CD1c-positive myeloid dendritic cell (primary cell): ENCODE results near the gene ALS2CL.

Experiments
- DNase-seq: peaks from one replicate; pipeline ENCODE4 v3.0.0-alpha.2; 2016; ENCODE audit errors: extremely low spot score

ALS2CL gene

DNA sequence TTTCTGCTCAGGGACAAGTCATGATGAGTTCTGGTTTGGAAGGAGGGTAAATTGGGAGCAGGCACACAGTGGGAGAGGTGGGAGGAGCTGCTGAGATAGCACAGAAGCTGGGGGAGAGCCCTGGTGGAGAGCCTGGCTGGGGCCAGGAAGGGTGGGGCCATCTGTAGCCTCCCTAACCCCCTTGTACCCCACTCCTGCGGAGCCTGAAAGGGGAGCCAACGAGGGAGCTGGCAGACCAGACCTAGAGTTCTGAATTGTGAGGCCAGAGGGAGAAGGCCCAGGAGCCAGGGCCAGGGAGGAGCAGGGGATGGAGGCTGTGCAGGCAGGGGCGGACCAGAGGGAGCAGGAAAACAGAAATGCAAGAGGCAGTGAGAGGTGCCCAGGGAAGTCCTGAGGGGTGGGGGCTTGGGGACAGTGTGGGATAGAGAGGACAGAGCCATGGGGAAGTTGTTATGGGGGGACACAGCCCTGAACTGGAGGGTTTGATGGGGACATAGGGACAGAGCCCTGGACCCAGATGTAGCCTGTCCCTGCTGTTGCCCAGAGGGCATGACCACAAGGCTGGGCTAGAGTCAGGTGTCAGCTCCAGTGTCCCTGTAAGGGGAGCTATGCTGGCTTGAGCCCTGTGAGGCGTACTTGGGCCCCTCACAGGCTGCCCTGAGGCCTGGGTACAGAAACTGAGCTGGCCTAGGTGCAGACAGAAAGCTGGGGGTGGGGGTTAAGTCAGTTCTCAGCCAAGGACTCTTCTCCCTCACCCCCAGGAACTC is 8.9 kb upstream of the ALS2CL start:
- DNase-seq, result no peak

DNA sequence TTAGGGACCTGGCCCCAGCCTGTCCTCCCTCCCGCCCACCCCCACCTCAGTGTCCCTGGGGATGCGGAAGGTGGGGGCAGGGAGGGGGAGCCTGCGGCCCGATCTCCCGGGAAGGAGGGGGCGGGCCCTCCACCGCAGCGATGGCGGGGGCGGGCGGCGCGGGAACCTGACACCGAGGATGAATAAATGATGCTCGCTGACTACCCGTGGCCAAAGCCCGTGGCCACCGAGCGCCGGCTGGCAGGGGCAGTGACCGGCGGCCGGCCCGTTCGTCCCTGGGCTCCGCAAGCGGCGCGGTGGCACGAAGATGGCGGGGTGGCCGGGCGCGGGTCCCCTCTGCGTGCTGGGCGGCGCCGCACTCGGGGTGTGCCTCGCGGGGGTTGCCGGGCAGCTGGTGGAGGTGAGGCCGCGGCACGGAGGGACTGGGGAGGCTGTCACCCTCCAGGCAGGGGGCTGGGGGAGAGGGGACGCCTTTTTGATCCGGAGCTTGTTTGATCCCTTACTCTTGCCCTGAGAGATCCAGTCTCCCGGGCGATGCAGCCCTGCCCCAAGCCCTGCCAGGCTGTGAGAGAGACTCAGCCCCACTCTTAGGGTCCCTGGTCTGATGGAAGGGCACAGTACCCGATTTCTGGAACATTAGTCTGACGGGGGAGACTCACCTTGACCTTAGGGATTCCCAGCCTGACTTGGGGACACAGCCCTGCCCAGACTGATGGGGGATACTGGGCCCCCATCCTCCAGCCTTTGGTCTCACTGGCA is 7.9 kb upstream of the ALS2CL start, which contains the start of gene TMIE:
Gene TMIE, plus strand, starts transcription at position 212 of the 759 bp plus-strand sequence. Its CDS starts 96 bp downstream, at position 308.
- DNase-seq, result peak; percentile 20

DNA sequence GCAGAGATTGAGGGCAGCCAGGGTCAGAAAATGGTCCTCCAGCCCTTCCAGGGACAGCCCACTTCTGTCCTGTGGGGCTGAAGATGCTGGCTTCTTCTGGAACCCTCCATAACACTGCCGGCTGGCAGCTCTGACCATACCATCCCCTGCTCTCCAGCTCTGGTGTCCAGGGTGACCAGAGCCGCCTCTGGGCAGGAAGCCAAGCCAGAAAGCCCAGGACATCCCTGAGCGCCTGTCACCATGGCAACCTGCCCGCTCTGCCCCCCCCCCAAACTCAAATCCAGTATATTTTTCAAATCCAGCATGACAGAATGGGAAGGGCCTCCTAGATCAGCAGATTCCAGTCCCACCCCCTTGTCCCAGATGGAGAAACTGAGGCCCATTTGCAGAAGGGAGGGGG is 7.3 kb upstream of the ALS2CL start:
- DNase-seq, result peak; percentile 9

DNA sequence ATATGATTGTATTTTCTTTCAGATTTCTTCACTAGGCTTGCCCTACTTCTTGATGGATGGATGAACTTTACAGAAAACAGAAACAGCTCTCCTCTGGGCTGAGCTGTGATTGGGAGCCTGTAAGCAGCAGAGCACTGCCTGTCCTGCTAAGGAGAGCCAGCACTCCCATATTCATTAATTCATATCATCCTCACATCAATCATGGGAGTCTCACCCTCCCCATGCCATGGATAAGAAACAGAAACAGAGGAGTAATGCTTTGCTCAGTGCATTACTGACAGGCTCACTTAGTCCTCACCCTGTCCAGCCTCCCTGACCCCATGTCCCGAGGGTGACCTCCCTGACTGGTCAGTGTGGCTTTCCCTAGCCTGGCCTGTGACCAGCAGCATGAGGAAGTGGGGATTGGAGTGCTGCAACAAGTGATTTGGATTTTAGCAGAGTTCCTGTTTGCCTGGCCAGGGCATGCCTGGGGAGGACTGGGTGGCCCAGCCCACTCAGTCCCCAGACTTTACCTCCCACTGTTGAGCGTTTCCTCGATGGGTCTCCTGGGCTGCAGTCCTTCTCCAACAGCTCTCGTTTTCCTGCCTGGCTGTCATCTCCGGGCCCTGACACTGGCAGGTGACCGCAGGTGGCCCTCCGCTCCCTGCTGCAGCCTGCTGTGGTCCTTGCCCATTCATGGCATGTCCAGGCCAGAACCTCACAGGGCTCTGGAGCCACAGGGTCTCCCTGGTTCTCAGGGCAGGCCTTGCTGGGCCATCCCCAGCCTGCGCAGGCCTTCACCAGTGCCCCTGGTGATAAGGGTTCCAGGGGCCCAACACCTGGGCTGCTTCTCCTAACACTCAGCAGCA is 6.4 kb upstream of the ALS2CL start:
- DNase-seq, result peak; percentile 89

GRCh38 chr3:46695962-46696894 is 2.7 kb upstream of the ALS2CL start:
- DNase-seq, result peak; percentile 9

- peak; percentile 93 for DNase-seq
Observed at GRCh38 chr3:46695177-46695961, 1.9 kb upstream of the ALS2CL start.

DNA sequence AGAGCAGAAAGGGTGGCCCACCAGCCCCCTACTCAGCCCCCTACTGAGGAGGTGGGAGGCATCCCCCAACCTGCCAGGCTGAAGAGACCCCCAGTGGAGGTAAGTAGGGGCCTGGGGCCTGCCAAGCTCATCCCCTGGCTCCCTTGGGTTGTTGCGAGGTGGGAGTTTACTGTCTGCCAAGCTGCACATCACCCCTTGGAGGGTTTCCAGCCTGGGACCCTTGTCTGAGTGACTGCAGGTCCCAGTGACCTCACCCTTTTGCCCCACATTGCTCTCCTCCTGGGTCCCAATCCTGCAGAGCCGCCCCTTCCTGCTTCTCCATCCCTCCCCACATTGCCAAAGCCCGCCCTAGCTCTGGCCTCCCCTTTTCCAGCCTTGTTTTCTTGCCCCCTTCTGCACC is 1.0 kb upstream of the ALS2CL start:
- DNase-seq, result no peak

DNA sequence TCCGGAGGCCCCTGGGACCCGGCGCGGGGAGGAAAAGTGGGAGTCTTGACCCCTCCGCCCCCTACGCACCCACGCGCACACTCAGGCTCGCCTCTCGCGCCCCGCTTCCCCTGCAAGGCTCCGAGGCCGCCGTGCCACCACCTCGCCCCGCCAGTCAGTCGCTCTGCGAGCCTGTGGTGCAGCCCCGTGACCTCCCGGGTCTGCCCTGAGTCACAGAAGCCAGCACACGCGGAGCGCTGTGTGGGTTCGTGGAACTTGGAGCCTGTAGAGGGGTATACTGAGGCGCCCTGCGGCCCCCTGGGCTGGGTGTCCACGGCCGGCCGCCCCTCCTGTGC is 380 bp upstream of the ALS2CL start:
- peak; percentile 80 for DNase-seq

DNA sequence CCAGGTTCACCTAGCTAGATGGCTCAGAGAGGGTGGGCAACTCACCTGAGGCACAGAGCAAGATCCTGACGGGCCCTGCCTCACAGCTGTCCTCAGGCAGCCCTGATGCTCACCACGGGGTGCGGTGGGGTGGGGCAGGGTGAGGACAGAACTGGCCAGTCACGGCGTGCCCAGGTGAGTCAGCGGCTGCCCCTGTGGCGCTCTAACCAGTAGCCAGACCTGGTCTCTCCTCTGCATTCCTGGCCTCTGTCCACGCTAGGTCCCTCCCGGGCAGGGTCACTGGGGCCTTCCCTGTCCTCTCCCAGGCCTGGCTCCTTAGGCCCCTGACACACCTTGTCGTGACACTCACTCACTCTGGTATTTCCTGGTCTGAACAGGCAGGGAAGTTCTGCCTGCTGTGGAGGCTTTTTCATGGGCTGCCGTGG is 901 bp downstream of the ALS2CL start:
- no peak for DNase-seq

DNA sequence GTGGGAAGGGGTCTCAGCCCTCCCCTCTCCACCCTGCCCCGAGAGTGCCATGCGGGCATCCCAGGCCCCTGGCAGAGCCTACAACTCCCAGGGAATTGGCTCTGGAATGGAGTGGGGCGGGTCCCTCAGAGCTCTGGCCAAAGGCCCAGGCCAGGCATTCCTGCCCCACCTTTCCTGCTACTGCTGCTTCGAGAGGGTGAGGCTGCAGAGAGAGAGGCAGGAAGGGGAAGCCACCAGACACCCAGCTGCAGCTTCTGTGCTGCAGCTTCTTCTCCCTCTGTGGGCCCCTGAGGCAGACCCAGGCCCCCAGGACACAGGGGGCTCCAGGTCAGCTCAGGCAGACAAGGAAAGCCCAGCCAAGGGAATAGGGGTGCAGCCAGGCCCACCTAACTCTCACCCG is 2.7 kb downstream of the ALS2CL start:
- DNase-seq, result no peak

DNA sequence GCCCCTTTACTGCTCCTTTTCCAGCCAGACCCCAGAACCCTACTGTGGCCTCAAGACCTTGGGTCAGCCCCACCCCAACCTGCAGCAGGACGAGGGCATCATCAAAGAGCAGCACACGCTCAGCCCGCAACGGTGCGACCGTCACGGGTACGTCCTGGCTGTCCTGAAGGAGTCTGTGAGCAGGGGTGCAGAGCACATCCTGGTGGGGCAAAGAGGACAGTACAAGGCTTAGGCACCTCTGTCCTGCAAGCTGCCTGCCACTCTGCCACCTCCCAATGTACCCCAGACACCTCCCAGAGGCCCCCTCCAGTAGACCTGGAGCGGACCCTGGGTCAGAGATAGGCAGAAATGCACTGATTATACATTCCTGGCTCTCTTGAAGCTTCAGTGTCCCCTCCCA is 8.0 kb downstream of the ALS2CL start:
- no peak for DNase-seq

GRCh38 chr3:46684891-46685290 is 8.6 kb downstream of the ALS2CL start:
- peak; percentile 13 for DNase-seq

DNA sequence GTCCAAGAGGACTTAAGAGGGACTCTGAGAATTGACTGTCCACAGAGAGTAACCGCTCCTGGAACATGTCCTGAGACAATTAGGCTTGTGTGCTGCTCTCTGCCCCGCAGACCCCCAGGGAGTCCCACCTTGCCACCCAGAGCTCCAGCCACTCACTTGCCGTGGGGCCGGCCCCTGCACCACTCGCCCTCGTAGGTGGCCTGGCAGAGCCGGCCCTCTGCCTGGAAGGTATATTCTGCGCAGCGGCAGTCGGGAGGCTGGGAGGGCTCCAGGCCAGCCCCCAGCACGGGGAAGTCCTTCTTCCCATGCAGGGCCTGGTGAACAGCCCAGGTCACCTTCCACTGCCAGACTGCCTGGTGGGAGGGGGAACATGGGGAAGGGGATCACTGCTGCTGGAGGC is 10.5 kb downstream of the ALS2CL start:
- no peak for DNase-seq

DNA sequence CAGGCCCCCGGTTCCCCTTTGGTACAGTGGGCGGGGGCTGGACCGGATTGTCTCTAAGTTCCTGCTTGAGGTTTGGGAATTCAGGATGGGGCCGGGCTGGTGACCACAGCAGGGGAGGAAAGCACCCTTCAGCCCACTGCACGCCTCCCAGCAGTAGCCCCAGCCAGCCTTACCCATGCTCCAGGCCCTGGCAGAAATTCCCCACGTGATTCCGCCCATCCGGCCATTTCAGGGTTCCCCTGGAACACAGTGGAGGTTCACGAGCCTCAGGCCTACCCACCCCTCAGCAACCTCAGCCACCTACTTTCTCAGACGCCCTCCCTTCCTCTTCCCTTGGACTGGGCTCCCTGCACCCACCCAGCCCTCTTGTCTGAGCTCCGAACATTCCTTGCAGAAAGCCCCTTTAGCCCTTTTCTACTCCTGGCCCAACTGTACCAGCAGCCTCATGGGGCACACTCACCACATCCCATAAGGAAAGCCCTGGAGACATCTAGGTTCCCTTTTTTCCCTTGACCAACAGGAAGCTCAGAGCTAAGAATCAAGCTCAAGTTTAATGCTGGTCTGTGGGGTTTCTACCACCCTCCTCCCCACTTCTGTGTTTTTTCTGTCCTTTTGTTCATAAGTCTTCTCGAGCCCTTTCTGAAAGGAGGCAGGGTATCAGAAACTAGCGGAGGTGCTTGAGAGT is 11.5 kb downstream of the ALS2CL start:
- DNase-seq, result peak; percentile 54

GRCh38 chr3:46681387-46681786 is 12.1 kb downstream of the ALS2CL start:
- DNase-seq, result no peak

DNA sequence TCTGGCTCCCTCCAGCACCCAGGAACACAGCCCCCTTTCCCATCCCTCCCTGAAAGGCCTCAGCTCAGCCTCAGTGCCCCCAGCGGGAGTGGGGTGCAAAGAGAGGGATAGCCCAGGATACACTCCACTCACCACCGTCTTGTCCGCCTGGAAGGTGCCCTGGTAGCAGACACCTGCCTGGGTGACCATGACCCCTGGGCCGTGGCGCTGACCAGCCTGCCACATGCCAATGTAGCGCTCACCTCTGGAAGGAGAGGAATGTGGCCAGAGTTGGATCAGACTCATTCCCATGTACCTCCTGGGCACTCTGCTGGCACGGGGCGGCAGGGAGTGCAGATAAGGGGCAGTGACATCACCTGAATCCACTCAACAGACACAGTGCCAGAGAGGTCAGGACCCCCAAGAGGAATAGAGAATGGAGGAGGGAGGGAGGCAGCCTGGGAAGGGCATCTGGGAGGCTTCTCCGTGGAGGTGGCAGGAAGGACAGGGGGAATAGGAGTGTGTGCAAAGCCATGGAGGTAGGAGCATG is 13.1 kb downstream of the ALS2CL start:
- no peak for DNase-seq

DNA sequence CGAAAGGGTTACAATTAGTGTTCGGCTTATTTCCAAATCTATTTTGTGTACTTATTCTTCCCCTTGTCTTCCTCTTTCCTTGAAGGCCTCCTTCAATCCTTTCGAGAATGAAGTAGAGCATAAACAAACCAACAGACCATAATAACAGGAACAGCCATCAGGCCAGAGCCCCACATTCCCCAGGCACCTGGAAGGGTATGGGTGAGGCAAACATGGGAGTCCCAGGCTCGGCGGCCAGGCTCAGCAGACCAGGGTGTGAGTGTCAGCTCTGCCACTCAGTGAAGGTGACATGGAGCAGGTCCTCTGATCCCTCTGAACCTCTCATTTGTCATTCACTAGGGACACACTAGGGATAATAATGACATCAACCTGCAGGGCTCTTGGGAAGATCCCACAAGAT is 13.8 kb downstream of the ALS2CL start:
- DNase-seq, result no peak

GRCh38 chr3:46678280-46678679 is 15.2 kb downstream of the ALS2CL start:
- no peak for DNase-seq

- peak; percentile 34 for DNase-seq
Observed at GRCh38 chr3:46677411-46677726, 16.1 kb downstream of the ALS2CL start.
